Sigmoid colon (tissue), 4 donors: Measurements from ENCODE around the gene HSPA8.

Experiments
- CTCF ChIP-seq, 4 experiments: fragments of 450-650 bp in 3 of 4; fragments of 200-600 bp in 1 of 4; IDR thresholded peaks; one replicate each; pipeline ENCODE4 v1.5.1; 2016 to 2019; ENCODE audit warnings: antibody characterized with exemption in 4 of 4, mild to moderate bottlenecking in 3 of 4, moderate library complexity in 2 of 4
- EP300 ChIP-seq, 4 donors: sonication (generic); formaldehyde crosslinking; IDR thresholded peaks; one replicate each; pipeline ENCODE4 v1.6.1; 2017; ENCODE audit warnings: antibody characterized with exemption in 4 of 4
- POLR2A ChIP-seq, 2 donors: fragments of 450-650 bp; IDR thresholded peaks; one replicate each; pipeline ENCODE4 v1.6.1; 2016; ENCODE audit warnings: antibody characterized with exemption in 2 of 2, mild to moderate bottlenecking in 2 of 2, moderate library complexity in 2 of 2

- TF ChIP-seq CTCF (IDR thresholded peaks at IDR 0.05) (no peak), POLR2A (IDR thresholded peaks at IDR 0.05) (no peak), EP300 (IDR thresholded peaks at IDR 0.05) (no peak)
These were observed 23.6 kb upstream of the HSPA8 start for GRCh38 chr11:123085497-123085896.
